GM18951 (cell line): Measurements from ENCODE around the gene AIMP1.
"Not testable (repeated sequence)": the region's sequence is repeated elsewhere in the genome, so short reads cannot be mapped to it uniquely, and the experiment has no call there.

ENCODE experiments used
- POLR2A ChIP-seq: IDR thresholded peaks from 4 replicates; pipeline ENCODE4 v1.6.1; 2011; ENCODE audit warnings: mild to moderate bottlenecking; ENCODE audit not compliant: insufficient read length, insufficient read depth; ENCODE audit errors: extremely low read depth
- in situ Hi-C: fragments of 300-500 bp; cut with MboI; formaldehyde crosslinking; loops from one replicate; pipeline ENCODE4 v1.12.0; 2022; ENCODE audit warnings: low sequenced_read_pairs, mixed read lengths, inconsistent platforms; ENCODE audit not compliant: unreplicated experiment

The AIMP1 gene

DNA sequence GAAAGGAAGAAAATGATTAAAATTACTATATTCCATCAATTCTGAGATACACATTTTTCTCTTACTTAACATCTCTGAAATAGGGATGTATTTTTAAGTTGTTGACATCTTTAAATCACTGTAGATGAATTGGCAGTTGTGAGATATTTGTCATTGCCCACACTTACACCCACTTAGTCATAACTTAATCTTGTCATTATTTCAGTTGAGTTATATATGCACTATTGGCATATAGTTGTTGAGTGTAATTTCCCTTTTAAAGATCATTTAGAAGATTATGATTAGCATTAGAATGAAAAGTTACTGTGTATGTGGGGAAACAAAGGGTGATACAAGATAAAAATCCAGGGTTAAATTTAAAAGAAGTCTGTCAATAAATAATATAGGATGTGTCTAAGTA lies 2.2 kb downstream of the AIMP1 start:
- in situ Hi-C loops = no loop called here
- no peak for TF ChIP-seq POLR2A

DNA sequence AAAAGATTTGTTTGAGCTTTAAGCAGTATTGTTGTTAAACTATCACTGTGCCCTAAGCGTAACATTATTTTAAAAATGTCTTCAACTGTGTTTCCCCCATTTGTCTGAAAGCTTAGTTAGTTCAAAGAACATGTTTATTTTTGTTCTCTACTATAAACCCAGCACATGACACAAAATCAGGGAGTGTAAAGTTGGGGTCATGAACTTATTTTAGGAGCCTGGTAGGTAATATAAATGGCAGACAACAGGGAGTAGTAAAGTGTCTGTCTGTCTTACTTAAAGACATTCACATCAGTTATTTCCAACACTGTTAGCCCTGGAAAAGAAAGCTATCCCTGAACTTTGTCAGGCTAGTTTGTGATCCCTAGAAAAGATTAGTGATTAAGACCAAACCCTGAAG lies 3.9 kb downstream of the AIMP1 start:
- TF ChIP-seq POLR2A = no peak

DNA sequence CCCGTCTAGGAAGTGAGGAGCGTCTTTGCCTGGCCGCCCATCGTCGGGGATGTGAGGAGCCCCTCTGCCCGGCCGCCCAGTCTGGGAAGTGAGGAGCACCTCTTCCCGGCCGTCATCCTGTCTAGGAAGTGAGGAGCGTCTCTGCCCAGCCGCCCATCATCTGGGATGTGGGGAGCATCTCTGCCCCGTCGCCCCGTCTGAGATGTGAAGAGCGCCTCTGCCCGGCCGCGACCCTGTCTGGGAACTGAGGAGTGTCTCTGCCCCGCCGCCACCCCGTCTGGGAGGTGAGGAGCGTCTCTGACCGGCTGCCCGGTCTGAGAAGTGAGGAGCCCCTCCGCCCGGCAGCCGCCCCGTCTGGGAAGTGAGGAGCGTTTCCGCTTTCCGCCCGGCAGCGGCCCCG lies 4.8 kb downstream of the AIMP1 start:
- in situ Hi-C loops = not testable (repeated sequence)

More for the DNA sequence above, 3.9 kb downstream of the AIMP1 start:
- in situ Hi-C loops = no loop called here

DNA sequence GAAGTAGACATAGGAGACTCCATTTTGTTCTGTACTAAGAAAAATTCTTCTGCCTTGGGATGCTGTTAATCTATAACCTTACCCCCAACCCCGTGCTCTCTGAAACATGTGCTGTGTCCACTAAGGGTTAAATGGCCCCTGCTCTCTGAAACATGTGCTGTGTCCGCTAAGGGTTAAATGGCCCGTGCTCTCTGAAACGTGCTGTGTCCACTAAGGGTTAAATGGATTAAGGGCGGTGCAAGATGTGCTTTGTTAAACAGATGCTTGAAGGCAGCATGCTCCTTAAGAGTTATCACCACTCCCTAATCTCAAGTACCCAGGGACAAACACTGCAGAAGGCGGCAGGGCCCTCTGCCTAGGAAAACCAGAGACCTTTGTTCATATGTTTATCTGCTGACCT lies 5.5 kb downstream of the AIMP1 start:
- in situ Hi-C loops = not testable (repeated sequence)

DNA sequence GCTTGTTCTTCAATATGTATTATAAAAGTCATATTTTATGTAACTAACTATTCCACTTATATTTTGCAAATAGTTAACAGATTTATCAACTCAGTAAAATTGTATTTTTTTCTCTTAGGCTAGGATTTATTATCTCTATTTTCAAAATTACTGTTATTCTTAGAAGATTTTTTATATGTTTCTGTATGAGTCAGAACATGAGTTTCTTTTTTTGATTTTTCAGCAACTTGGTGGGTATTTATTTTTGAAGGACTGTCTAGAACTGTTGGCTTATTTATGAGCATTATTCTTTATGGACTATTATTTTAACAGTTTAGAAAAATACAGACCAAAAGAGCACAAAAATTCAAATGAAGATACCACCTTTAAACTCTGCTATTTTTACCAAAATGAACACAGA lies 6.8 kb downstream of the AIMP1 start:
- in situ Hi-C loops = no loop called here
- TF ChIP-seq POLR2A = no peak

DNA sequence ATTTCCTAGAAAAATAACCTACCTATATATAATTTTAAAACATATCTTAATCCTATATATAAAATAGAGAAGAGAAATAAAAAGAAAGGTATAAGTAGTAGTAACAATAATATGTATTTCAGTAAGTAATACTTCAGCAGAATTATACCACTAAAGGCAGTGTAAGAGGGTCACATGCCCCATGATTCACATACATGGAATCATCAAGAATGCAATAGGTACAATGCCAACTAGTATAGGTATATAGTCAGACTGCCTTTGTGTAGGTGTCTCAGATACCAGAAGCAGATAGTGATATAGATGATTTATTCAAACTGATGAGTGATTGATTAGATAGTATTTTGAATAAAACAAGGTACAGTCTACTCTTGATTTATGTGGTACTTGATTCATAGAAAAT lies 9.4 kb downstream of the AIMP1 start:
- in situ Hi-C loops = no loop called here

DNA sequence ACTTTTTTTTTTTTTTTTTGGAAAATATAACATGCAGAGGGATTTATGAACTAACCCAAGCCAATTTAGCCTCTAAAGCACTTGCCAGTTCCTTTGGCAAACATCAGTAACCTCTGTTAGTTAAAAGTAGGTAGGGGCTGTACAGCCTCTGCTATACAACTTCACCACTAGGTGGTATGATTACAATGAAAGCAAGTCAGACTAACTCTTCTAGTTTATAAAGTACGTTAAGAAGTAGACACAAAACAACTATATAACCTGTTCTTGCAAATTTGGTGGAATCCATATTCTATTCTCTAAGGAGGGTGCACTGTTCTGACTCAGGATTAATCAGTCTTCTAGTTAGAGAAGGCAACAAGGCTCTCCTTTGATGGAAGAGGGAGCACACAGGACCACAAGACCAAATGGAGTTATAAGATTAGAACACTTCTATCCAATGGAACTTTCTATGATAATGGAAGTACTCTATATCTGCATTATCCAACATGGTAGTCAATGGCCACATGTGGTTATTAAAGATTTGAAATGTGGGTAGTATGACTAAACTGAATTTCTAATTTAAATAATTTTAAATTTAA lies 12.8 kb downstream of the AIMP1 start:
- in situ Hi-C loops = no loop called here
- TF ChIP-seq POLR2A = no peak

More for the DNA sequence above, 9.4 kb downstream of the AIMP1 start:
- TF ChIP-seq POLR2A = no peak

DNA sequence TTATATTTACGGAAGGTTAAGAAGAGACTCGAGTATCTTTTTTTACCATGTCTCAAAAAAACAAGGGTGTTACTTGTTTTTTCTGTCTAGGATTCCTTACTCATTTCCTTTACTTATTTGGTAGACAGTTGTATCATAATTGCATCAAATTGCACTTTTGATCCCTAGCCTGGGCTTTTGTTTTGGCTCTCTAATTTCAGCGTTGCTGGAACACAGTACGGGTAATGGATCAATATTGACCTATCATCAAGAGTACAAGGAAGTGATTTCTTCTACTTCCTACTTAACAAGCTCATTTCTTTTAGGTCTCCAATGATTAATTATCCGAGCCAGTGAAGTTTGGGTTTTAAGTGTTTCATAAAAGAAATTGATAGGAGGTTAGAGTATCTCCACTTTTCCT lies 16.8 kb downstream of the AIMP1 start:
- TF ChIP-seq POLR2A = no peak
- in situ Hi-C loops = no loop called here

DNA sequence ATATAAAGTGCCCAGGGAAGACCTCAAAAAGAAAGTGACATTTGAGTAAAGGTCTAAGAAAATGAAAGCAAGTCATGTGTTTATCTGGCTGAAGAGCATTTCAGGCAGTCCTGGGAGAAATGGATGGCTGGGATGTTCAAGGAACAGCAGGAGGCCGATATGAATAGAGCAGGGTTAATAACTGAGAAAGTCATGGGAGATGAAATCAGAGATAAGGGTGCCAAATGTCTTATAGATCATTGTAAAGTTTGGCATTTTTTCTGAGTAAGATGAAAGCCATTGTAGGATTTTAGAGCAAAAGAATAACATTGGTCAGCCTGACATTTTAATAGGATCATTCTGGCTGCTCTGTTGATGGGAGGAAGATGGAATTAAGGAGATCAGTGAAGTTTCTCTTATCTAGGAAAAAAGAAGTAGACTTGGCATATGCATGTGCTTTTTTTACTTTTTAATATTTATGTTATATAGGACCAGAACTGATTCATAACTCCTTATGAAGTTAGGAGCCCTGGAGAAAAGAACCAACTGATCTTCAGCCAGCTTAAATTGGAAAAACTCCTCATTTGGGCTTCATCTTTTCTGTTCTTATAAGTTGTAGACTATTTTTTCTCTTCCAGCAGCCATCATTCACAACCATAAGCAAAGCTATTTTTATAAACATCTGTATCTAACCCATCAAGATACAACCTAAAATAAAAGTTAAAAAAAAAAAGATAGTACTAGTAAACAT lies 18.6 kb downstream of the AIMP1 start:
- no peak for TF ChIP-seq POLR2A
- in situ Hi-C loops = no loop called here

DNA sequence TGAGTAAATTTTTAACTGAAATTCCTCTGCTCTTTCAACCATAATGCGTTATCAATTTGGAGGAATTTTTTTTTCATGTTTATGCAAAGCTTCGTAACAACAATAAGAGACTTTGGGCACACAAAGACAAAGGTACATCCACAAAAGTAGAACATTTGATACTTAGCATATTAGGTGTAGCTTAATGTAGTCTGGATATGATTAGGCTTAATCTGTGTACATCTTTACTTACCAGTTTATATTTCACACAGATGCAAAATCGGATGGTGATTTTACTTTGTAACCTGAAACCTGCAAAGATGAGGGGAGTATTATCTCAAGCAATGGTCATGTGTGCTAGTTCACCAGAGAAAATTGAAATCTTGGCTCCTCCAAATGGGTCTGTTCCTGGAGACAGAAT lies 20.3 kb downstream of the AIMP1 start:
- TF ChIP-seq POLR2A = no peak
- in situ Hi-C loops = no loop called here

DNA sequence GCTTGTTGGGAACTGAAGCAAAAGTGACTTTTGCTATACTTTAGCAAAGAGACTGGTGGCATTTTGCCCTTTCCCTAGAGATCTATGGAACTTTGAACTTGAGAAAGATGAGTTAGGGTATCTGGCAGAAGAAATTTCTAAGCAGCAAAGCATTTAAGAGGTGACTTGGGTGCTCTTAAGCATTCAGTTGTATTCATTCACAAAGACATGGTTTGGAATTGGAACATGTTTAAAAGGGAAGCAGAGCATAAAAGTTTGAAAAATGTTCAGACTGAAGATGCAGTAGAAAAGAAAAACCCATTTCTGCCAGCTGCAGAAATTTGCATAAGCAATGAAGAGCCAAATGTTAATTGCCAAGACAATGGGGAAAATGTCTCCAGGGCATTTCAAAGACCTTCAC lies 21.6 kb downstream of the AIMP1 start:
- no peak for TF ChIP-seq POLR2A
- in situ Hi-C loops = no loop called here

DNA sequence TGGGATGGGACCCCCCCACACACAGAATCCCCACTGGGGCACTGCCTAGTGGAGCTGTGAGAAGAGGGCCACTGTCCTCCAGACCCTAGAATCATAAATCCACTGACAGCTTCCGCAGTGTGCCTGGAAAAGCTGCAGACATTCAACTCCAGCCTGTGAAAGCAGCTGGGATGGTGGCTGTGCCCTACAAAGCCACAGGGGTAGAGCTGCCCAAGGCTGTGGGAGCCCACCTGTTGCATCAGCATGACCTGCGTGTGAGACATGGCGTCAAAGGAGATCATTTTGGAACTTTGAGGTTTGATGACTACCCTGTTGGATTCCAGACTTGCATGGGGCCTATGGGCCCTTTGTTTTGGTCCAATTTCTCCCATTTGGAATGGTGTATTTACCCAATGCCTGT lies 22.3 kb downstream of the AIMP1 start:
- in situ Hi-C loops = no loop called here
- no peak for TF ChIP-seq POLR2A

DNA sequence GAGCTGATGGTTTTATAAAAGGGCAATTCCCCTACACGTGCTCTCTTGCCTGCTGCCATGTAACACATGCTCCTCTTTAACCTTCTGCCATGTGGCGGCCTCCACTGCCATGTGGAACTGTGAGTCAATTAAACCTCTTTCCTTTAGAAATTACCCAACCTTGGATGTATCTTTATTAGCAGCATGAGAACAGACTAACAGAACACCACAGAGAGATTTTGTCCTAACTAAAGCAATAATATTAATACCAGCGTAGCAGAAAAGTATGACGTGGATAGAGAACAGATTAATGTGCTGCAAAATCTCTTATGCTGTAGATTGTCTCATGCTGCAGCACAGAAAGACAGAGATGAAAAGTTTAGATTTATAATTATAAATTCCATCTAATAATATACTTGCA lies 23.1 kb downstream of the AIMP1 start:
- no peak for TF ChIP-seq POLR2A
- in situ Hi-C loops = no loop called here

DNA sequence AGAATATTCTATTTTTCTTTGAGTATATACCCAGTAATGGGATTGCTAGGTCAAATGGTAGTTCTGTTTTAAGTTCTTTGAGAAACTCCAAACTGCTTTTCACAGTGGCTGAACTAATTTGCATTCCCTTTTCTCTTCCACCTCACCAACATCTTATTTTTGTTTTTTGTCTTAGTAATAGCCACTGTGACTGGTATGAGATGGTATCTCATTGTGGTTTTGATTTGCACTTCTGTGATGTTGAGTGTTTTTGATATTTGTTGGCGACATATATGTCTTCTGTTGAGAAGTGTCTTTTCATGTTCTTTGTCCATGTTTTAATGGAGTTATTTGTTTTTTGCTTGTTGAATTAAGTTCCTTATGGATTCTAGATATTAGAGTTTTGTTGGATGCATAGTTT lies 24.4 kb downstream of the AIMP1 start:
- in situ Hi-C loops = no loop called here

More for the DNA sequence above, 24.4 kb downstream of the AIMP1 start:
- no peak for TF ChIP-seq POLR2A
